HepG2 (cell line): ENCODE results near the gene TSHZ2. TPM values are rescaled to one million over a fixed set of nuclear protein-coding genes. Genes with fewer than 3 reads are reported as not detected.

Experiments used
- ARNT2 ChIP-seq: sonication (generic); formaldehyde crosslinking; IDR thresholded peaks from 2 replicates; pipeline ENCODE4 v1.8.0; 2022; ENCODE audit warnings: mild to moderate bottlenecking, low read depth, missing genetic modification reagents, moderate library complexity
- ATRX ChIP-seq: sonication (generic); formaldehyde crosslinking; IDR thresholded peaks from 2 replicates; pipeline ENCODE4 v1.4.0; 2020; ENCODE audit warnings: missing genetic modification reagents, borderline replicate concordance
- DMAP1 ChIP-seq: IDR thresholded peaks from 2 replicates; pipeline ENCODE4 v1.6.1; 2016
- DRAP1 ChIP-seq: IDR thresholded peaks from 2 replicates; pipeline ENCODE4 v1.6.1; 2016; ENCODE audit warnings: missing genetic modification reagents, missing compliant biosample characterization
- ELF1 ChIP-seq: sonication (generic); formaldehyde crosslinking; IDR thresholded peaks from 2 replicates; pipeline ENCODE4 v1.4.0; 2020; ENCODE audit warnings: missing genetic modification reagents
- FOXO1 ChIP-seq: sonication (generic); formaldehyde crosslinking; IDR thresholded peaks from 2 replicates; pipeline ENCODE4 v1.4.0; 2020; ENCODE audit warnings: missing genetic modification reagents
- GMEB2 ChIP-seq: IDR thresholded peaks from 2 replicates; pipeline ENCODE4 v1.6.1; 2016; ENCODE audit warnings: missing biosample characterization, missing genetic modification reagents, low read depth
- HMG20A ChIP-seq: IDR thresholded peaks from 2 replicates; pipeline ENCODE4 v1.6.1; 2016; ENCODE audit warnings: borderline replicate concordance
- HMG20B ChIP-seq: conservative IDR thresholded peaks from 2 replicates; pipeline ENCODE4 v1.6.1; 2016; ENCODE audit warnings: missing genetic modification reagents, missing compliant biosample characterization
- IRF2 ChIP-seq: IDR thresholded peaks from 2 replicates; pipeline ENCODE4 v1.6.1; 2018; ENCODE audit warnings: missing genetic modification reagents, missing compliant biosample characterization
- IRX3 ChIP-seq: sonication (generic); formaldehyde crosslinking; IDR thresholded peaks from 2 replicates; pipeline ENCODE4 v1.8.1; 2023; ENCODE audit warnings: mild to moderate bottlenecking, low read depth, missing genetic modification reagents, borderline replicate concordance
- KDM2A ChIP-seq: sonication (generic); formaldehyde crosslinking; IDR thresholded peaks from 2 replicates; pipeline ENCODE4 v1.4.0; 2020; ENCODE audit warnings: low read depth, missing genetic modification reagents, borderline replicate concordance
- KLF16 ChIP-seq, 2 experiments: sonication (generic) in 1 of 2; formaldehyde crosslinking in 1 of 2; IDR thresholded peaks; 2 replicates each; pipeline versions ENCODE4 v1.6.1 to v1.8.0; 2016 to 2023; ENCODE audit warnings: missing genetic modification reagents in 2 of 2, missing compliant biosample characterization in 1 of 2
- MXD1 ChIP-seq: sonication (generic); formaldehyde crosslinking; IDR thresholded peaks from 2 replicates; pipeline ENCODE4 v1.4.0; 2020; ENCODE audit warnings: mild to moderate bottlenecking, missing genetic modification reagents
- NFATC3 ChIP-seq: sonication (generic); formaldehyde crosslinking; IDR thresholded peaks from 2 replicates; pipeline ENCODE4 v1.5.1; 2020; ENCODE audit warnings: mild to moderate bottlenecking, missing genetic modification reagents
- NFE2 ChIP-seq: sonication (generic); formaldehyde crosslinking; IDR thresholded peaks from 2 replicates; pipeline ENCODE4 v1.4.0; 2020; ENCODE audit warnings: missing genetic modification reagents
- PHF21A ChIP-seq: sonication (generic); formaldehyde crosslinking; IDR thresholded peaks from 2 replicates; pipeline ENCODE4 v1.5.0; 2020; ENCODE audit warnings: mild to moderate bottlenecking, missing genetic modification reagents
- RBFOX2 ChIP-seq: fragments of 200-400 bp; formaldehyde crosslinking; IDR thresholded peaks from 2 replicates; pipeline ENCODE4 v1.6.1; 2017; ENCODE audit warnings: low read depth, mild to moderate bottlenecking, low read length
- SP5 ChIP-seq: IDR thresholded peaks from 2 replicates; pipeline ENCODE4 v1.6.1; 2016; ENCODE audit warnings: low read depth, borderline replicate concordance
- STAG1 ChIP-seq: sonication (generic); formaldehyde crosslinking; IDR thresholded peaks from 2 replicates; pipeline ENCODE4 v1.4.0; 2020; ENCODE audit warnings: missing genetic modification reagents
- THAP11 ChIP-seq: IDR thresholded peaks from 2 replicates; pipeline ENCODE4 v1.6.1; 2016; ENCODE audit warnings: missing biosample characterization, missing genetic modification reagents
- TSC22D2 ChIP-seq: sonication (generic); formaldehyde crosslinking; IDR thresholded peaks from 2 replicates; pipeline ENCODE4 v1.5.1; 2020; ENCODE audit warnings: missing genetic modification reagents, mild to moderate bottlenecking, borderline replicate concordance
- ZNF180 ChIP-seq: sonication (generic); formaldehyde crosslinking; IDR thresholded peaks from 2 replicates; pipeline ENCODE4 v1.4.0; 2020; ENCODE audit warnings: low read depth, missing genetic modification reagents, borderline replicate concordance
- ZNF230 ChIP-seq: sonication (generic); formaldehyde crosslinking; IDR thresholded peaks from 2 replicates; pipeline ENCODE4 v1.4.0; 2020; ENCODE audit warnings: mild to moderate bottlenecking, missing genetic modification reagents
- ZNF563 ChIP-seq: sonication (generic); formaldehyde crosslinking; IDR thresholded peaks from 2 replicates; pipeline ENCODE4 v1.8.0; 2022; ENCODE audit warnings: mild to moderate bottlenecking, moderate library complexity, missing genetic modification reagents
- ZNF670 ChIP-seq: sonication (generic); formaldehyde crosslinking; IDR thresholded peaks from 2 replicates; pipeline ENCODE4 v1.8.0; 2022; ENCODE audit warnings: mild to moderate bottlenecking, missing genetic modification reagents, borderline replicate concordance
- ZNF720 ChIP-seq: sonication (generic); formaldehyde crosslinking; IDR thresholded peaks from 2 replicates; pipeline ENCODE4 v1.4.0; 2020; ENCODE audit warnings: missing genetic modification reagents
- ZNF746 ChIP-seq: sonication (generic); formaldehyde crosslinking; IDR thresholded peaks from 2 replicates; pipeline ENCODE4 v1.8.0; 2022; ENCODE audit warnings: mild to moderate bottlenecking, missing genetic modification reagents
- ZNF768 ChIP-seq: sonication (generic); formaldehyde crosslinking; IDR thresholded peaks from 2 replicates; pipeline ENCODE4 v1.4.0; 2020; ENCODE audit warnings: missing genetic modification reagents
- ZNF772 ChIP-seq: sonication (generic); formaldehyde crosslinking; IDR thresholded peaks from 2 replicates; pipeline ENCODE4 v1.5.0; 2020; ENCODE audit warnings: mild to moderate bottlenecking, missing genetic modification reagents
- ZNF788 ChIP-seq: sonication (generic); formaldehyde crosslinking; IDR thresholded peaks from 2 replicates; pipeline ENCODE4 v1.5.0; 2020; ENCODE audit warnings: mild to moderate bottlenecking, missing genetic modification reagents, borderline replicate concordance
- ZNF891 ChIP-seq: sonication (generic); formaldehyde crosslinking; IDR thresholded peaks from 2 replicates; pipeline ENCODE4 v1.5.0; 2020; ENCODE audit warnings: mild to moderate bottlenecking, missing genetic modification reagents
- ZSCAN22 ChIP-seq: sonication (generic); formaldehyde crosslinking; IDR thresholded peaks from 2 replicates; pipeline ENCODE4 v1.4.0; 2020; ENCODE audit warnings: mild to moderate bottlenecking, missing genetic modification reagents
- polyA plus RNA-seq, 8 experiments: library from polyadenylated mRNA; depleted of rRNA in 3 of 8; stranded (reverse) in 7 of 8; unstranded in 1 of 8; fragments of >200 nt; fragmentation: Illumina TruSeq in 4 of 8; extraction: Trizol in 4 of 8; gene quantifications; 2 replicates each; pipeline versions ENCODE4 v1.2.1 to v1.2.3, GENCODE V29; 2011 to 2016; ENCODE audit warnings: low read depth in 4 of 8, missing spikeins in 1 of 8, mixed read lengths in 1 of 8; ENCODE audit not compliant: insufficient read depth in 1 of 8
- total RNA-seq, 5 experiments: library from RNA; depleted of rRNA; stranded (reverse); fragments of >200 nt; fragmentation: Illumina TruSeq; extraction: Trizol; gene quantifications; 2 replicates each; pipeline ENCODE4 v1.2.3, GENCODE V29; 2016; ENCODE audit warnings: low read depth in 1 of 5

The TSHZ2 gene
- total and polyA plus RNA-seq, 2 of the 13 experiments (the other 11 are each of a cell fraction or from before 2014, with no cell fraction given) = 0.01 TPM; not detected in 1

- TF ChIP-seq ZNF788 (CRISPR knock-in tag) (no peak), RBFOX2 (no peak), KDM2A (CRISPR knock-in tag) (peak; percentile 93), MXD1 (no peak), ZNF563 (CRISPR knock-in tag) (peak; percentile 60; the same call in 1 of the 2 replicates), THAP11 (CRISPR knock-in tag) (no peak), IRX3 (CRISPR knock-in tag) (no peak), ZNF670 (0 out of 2 replicates have a peak, but pooled peaks have one; percentile 63), ZNF180 (CRISPR knock-in tag) (no peak), ELF1 (CRISPR knock-in tag) (no peak), FOXO1 (CRISPR knock-in tag) (peak; percentile 50; the same call in 1 of the 2 replicates), NFE2 (CRISPR knock-in tag) (no peak), ARNT2 (no peak), ZNF768 (CRISPR knock-in tag) (peak; percentile 56; the same call in 1 of the 2 replicates), HMG20A (CRISPR knock-in tag) (no peak), PHF21A (CRISPR knock-in tag) (no peak), ZNF891 (CRISPR knock-in tag) (0 out of 2 replicates have a peak, but pooled peaks have one; percentile 30), ZNF720 (CRISPR knock-in tag) (no peak), ZNF746 (CRISPR knock-in tag) (no peak), GMEB2 (CRISPR knock-in tag) (no peak), DMAP1 (no peak), IRF2 (0 out of 2 replicates have a peak, but pooled peaks have one; percentile 24), SP5 (CRISPR knock-in tag) (no peak), TSC22D2 (CRISPR knock-in tag) (no peak), HMG20B (CRISPR knock-in tag) (no peak), ZNF230 (CRISPR knock-in tag) (no peak), ZNF772 (CRISPR knock-in tag) (no peak), DRAP1 (CRISPR knock-in tag) (no peak), ATRX (CRISPR knock-in tag) (no peak), KLF16 (CRISPR knock-in tag; IDR thresholded peaks at IDR 0.05) (no peak; a peak in 1 of 4 replicates), NFATC3 (CRISPR knock-in tag) (no peak), ZSCAN22 (CRISPR knock-in tag) (no peak), STAG1 (CRISPR knock-in tag) (peak; percentile 99)
Observed at GRCh38 chr20:53216856-53217576, 244.9 kb downstream of the TSHZ2 start (continued).
